NCI-H2171 (cell line): ENCODE data around the gene RAD18.

Experiments used
- DNase-seq: peaks from one replicate; lab custom pipeline; 2025; lab: John Stamatoyannopoulos, UW

RAD18 gene

GRCh38 chr3:8964436-8965370 is 1.4 kb upstream of the RAD18 start:
- DNase-seq, result no peak

- DNase-seq, result no peak
These were observed 928 bp downstream of the RAD18 start for GRCh38 chr3:8962226-8962861.

GRCh38 chr3:8959668-8960067 is 3.6 kb downstream of the RAD18 start:
- DNase-seq, result no peak

GRCh38 chr3:8954938-8955763 is 8.1 kb downstream of the RAD18 start:
- no peak for DNase-seq

- no peak for DNase-seq
These were observed 10.0 kb downstream of the RAD18 start for GRCh38 chr3:8953313-8953712.

GRCh38 chr3:8952130-8952529 is 11.1 kb downstream of the RAD18 start:
- no peak for DNase-seq

GRCh38 chr3:8945890-8946600 is 17.2 kb downstream of the RAD18 start:
- DNase-seq, result no peak

- no peak for DNase-seq
These were observed 20.4 kb downstream of the RAD18 start for GRCh38 chr3:8942746-8943488.

GRCh38 chr3:8942115-8942514 is 21.2 kb downstream of the RAD18 start:
- no peak for DNase-seq

- DNase-seq, result no peak
These were observed 25.3 kb downstream of the RAD18 start for GRCh38 chr3:8938021-8938420.

- DNase-seq, result no peak
These were observed 25.9 kb downstream of the RAD18 start for GRCh38 chr3:8937064-8938020.

GRCh38 chr3:8932507-8932906 is 30.8 kb downstream of the RAD18 start:
- no peak for DNase-seq

GRCh38 chr3:8931342-8931741 is 31.9 kb downstream of the RAD18 start:
- no peak for DNase-seq

- DNase-seq, result no peak
These were observed 33.4 kb downstream of the RAD18 start for GRCh38 chr3:8929860-8930259.

GRCh38 chr3:8914491-8914890 is 48.8 kb downstream of the RAD18 start:
- DNase-seq, result no peak

- DNase-seq, result no peak
These were observed 51.5 kb downstream of the RAD18 start for GRCh38 chr3:8911781-8912180.

GRCh38 chr3:8909160-8909559 is 54.1 kb downstream of the RAD18 start:
- no peak for DNase-seq

- no peak for DNase-seq
These were observed 60.1 kb downstream of the RAD18 start for GRCh38 chr3:8903191-8903590.

GRCh38 chr3:8900869-8901268 is 62.4 kb downstream of the RAD18 start:
- DNase-seq, result no peak

- DNase-seq, result no peak
These were observed 63.3 kb downstream of the RAD18 start for GRCh38 chr3:8899876-8900460.
